ENCODE measurements around the gene CEP112. TPM values are rescaled to one million over a fixed set of nuclear protein-coding genes. Genes with fewer than 3 reads are reported as not detected.

The CEP112 gene
- total and polyA plus RNA-seq, 2 experiments from 2014 or later, result 4.0 to 4.3 TPM

DNA sequence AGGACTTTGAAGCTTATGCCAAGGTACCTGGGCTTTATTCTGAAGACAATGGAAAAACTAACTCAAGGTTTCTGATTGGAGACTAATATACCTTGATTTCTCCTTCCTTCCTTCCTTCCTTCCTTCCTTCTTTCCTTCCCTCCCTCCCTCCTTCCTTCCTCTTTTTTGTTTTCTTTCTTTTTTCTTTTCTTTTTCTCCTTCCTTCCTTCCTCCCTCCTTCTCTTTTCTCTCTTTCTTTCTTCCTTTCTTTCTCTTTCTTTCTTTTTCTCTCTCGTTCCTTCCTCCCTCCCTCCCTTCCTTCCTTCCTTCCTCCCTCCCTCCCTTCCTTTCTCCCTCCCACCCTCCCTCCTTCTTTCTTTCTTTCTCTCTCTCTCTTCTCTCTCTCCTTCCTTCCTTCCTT lies 531.9 kb downstream of the CEP112 start (continued):
- TF ChIP-seq CREB1 (CRISPR knock-in tag; IDR thresholded peaks at IDR 0.05; ENCODE audit: low read depth) (no peak), JUNB (IDR thresholded peaks at IDR 0.05; ENCODE audit: unreplicated experiment) (no peak), ZNF114 (CRISPR knock-in tag; IDR thresholded peaks at IDR 0.05) (no peak), STAT1 (IDR thresholded peaks at IDR 0.05; ENCODE audit: unreplicated experiment) (no peak), NANOG (IDR thresholded peaks at IDR 0.05; ENCODE audit: borderline replicate concordance) (no peak), ETS1 (IDR thresholded peaks at IDR 0.05) (no peak), EZH2phosphoT487 (IDR thresholded peaks at IDR 0.05; ENCODE audit: unreplicated experiment) (no peak)
- TF ChIP-seq, protein P1, sequence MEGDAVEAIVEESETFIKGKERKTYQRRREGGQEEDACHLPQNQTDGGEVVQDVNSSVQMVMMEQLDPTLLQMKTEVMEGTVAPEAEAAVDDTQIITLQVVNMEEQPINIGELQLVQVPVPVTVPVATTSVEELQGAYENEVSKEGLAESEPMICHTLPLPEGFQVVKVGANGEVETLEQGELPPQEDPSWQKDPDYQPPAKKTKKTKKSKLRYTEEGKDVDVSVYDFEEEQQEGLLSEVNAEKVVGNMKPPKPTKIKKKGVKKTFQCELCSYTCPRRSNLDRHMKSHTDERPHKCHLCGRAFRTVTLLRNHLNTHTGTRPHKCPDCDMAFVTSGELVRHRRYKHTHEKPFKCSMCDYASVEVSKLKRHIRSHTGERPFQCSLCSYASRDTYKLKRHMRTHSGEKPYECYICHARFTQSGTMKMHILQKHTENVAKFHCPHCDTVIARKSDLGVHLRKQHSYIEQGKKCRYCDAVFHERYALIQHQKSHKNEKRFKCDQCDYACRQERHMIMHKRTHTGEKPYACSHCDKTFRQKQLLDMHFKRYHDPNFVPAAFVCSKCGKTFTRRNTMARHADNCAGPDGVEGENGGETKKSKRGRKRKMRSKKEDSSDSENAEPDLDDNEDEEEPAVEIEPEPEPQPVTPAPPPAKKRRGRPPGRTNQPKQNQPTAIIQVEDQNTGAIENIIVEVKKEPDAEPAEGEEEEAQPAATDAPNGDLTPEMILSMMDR (conservative IDR thresholded peaks at IDR 0.05; ENCODE audit: low read depth in 2 of 2), result no peak

DNA sequence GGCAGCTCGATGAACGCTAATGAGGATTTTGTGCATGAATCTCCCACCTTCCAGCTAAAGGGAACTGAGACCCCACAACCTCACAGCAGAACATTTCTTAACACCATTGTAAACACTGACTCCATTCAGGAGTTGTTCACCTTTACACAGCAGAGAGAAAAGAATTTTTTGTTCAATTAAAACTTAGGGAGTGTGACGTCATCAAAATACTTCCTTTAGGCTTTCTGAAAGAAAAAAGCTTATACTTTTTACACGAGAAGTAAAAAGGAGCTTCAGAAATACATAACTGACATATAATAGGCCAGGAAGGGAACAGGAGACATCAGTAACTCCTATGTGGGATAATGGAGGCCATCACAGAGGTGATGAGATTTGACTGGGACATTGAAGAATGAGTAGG lies 532.4 kb downstream of the CEP112 start:
- H3K4me1 ChIP-seq (ENCODE audit: insufficient read depth), result peaks cover 10% of the 10 kb centered on the region; the same call in 1 of the 2 replicates

More for the DNA sequence above, 532.4 kb downstream of the CEP112 start:
- H3K36me3 Mint-ChIP-seq (ENCODE audit: low read depth), result no peaks in the 10 kb centered on the region
- 0 out of 2 replicates have a peak, but pooled peaks cover 7% of the 10 kb centered on the region for H3K9me2 ChIP-seq (ENCODE audit: insufficient read depth)
- 0 out of 2 replicates have a peak overlapping the region, but pooled peaks have one; percentile 14 for H2AFZ ChIP-seq
- H3K27me3 ChIP-seq (ENCODE audit: insufficient read depth), result no peaks in the 10 kb centered on the region
- H3K27me3 Mint-ChIP-seq (ENCODE audit: insufficient read depth, low read depth, poor library complexity), result no peaks in the 10 kb centered on the region
- no peaks in the 10 kb centered on the region; the same call in 1 of the 3 replicates for H3K9me3 Mint-ChIP-seq
- H3K4me3 Mint-ChIP-seq, result no peak overlapping the region
- H3K27ac ChIP-seq (ENCODE audit: low read depth), result no peak overlapping the region
- DNase-seq (ENCODE audit: low spot score) (no peak), ATAC-seq (no peak)
- H3K27ac Mint-ChIP-seq, result no peak overlapping the region
- no peaks in the 10 kb centered on the region for H3K79me2 ChIP-seq (replicated peaks; ENCODE audit: insufficient read depth)
- H3F3A ChIP-seq (replicated peaks; ENCODE audit: low read depth), result no peaks in the 10 kb centered on the region
- no peak overlapping the region for H3K4me3 ChIP-seq
- no peaks in the 10 kb centered on the region for H3K36me3 ChIP-seq (ENCODE audit: insufficient read depth)
- no peaks in the 10 kb centered on the region for H4K20me1 ChIP-seq (replicated peaks; ENCODE audit: insufficient read depth)
- TF ChIP-seq ZNF114 (CRISPR knock-in tag; IDR thresholded peaks at IDR 0.05) (no peak), ETS1 (IDR thresholded peaks at IDR 0.05) (no peak), POLR2AphosphoS5 (IDR thresholded peaks at IDR 0.05; ENCODE audit: low read depth) (no peak), EZH2 (IDR thresholded peaks at IDR 0.05; ENCODE audit: low read depth, unreplicated experiment) (no peak), JUNB (IDR thresholded peaks at IDR 0.05; ENCODE audit: unreplicated experiment) (no peak), NANOG (IDR thresholded peaks at IDR 0.05; ENCODE audit: borderline replicate concordance) (no peak)
- TF ChIP-seq, protein P1 (conservative IDR thresholded peaks at IDR 0.05; ENCODE audit: low read depth in 2 of 2), result no peak
- TF ChIP-seq, protein P2, sequence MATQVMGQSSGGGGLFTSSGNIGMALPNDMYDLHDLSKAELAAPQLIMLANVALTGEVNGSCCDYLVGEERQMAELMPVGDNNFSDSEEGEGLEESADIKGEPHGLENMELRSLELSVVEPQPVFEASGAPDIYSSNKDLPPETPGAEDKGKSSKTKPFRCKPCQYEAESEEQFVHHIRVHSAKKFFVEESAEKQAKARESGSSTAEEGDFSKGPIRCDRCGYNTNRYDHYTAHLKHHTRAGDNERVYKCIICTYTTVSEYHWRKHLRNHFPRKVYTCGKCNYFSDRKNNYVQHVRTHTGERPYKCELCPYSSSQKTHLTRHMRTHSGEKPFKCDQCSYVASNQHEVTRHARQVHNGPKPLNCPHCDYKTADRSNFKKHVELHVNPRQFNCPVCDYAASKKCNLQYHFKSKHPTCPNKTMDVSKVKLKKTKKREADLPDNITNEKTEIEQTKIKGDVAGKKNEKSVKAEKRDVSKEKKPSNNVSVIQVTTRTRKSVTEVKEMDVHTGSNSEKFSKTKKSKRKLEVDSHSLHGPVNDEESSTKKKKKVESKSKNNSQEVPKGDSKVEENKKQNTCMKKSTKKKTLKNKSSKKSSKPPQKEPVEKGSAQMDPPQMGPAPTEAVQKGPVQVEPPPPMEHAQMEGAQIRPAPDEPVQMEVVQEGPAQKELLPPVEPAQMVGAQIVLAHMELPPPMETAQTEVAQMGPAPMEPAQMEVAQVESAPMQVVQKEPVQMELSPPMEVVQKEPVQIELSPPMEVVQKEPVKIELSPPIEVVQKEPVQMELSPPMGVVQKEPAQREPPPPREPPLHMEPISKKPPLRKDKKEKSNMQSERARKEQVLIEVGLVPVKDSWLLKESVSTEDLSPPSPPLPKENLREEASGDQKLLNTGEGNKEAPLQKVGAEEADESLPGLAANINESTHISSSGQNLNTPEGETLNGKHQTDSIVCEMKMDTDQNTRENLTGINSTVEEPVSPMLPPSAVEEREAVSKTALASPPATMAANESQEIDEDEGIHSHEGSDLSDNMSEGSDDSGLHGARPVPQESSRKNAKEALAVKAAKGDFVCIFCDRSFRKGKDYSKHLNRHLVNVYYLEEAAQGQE (IDR thresholded peaks at IDR 0.05; ENCODE audit: unreplicated experiment), result no peak
- H3K4me1 Mint-ChIP-seq, result peaks cover 10% of the 10 kb centered on the region; the same call in 2 of the 3 replicates
- H3K4me2 ChIP-seq, result no peak overlapping the region
